Right kidney (tissue), 1 donor: Measurements from ENCODE around the gene CUTA.

Experiments
- DNase-seq: peaks from one replicate; pipeline ENCODE4 v3.0.0-alpha.2; 2016

CUTA gene

GRCh38 chr6:33442283-33442682 lies 24.4 kb upstream of the CUTA start:
- DNase-seq, result no peak

- DNase-seq, result no peak
Measured at GRCh38 chr6:33441457-33441856, 23.6 kb upstream of the CUTA start.

GRCh38 chr6:33440649-33441309 lies 22.9 kb upstream of the CUTA start:
- no peak for DNase-seq

- DNase-seq, result no peak
Measured at GRCh38 chr6:33439956-33440648, 22.2 kb upstream of the CUTA start.

DNA sequence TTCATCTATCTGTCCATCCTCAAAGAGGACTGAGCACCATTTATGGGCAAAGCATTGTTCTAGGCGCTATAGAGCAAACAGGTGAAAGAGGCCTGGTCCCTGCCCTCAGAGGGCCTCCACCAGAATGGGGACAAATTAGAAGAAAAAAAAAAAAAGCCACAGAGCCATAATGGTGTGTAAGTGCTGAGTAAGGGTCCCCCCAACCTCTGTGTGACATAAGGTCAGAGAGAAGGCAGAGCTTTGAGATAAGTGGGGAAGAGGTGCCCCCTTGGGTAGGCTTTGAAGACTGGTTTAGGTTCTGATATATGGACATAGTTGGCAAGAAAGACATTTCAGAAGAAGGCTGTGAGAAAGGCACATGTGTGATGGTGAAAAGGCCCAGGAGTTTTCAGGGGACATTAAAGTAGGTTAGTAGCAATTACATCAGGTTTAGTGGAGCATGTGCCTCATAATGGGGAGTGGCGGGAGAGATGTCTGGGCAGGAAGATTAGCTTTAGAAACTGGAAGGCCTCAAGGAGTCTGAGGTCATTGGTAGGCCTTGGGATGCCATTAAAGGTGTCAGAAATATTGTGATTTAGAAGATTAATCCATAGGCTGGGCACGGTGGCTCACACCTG lies 21.2 kb upstream of the CUTA start:
- DNase-seq, result no peak

GRCh38 chr6:33437666-33438065 lies 19.8 kb upstream of the CUTA start:
- DNase-seq, result no peak

- no peak for DNase-seq
Measured at GRCh38 chr6:33434961-33435360, 17.1 kb upstream of the CUTA start.

- no peak for DNase-seq
Measured at GRCh38 chr6:33433544-33434191, 15.8 kb upstream of the CUTA start.

GRCh38 chr6:33433001-33433543 lies 15.2 kb upstream of the CUTA start:
- DNase-seq, result no peak

DNA sequence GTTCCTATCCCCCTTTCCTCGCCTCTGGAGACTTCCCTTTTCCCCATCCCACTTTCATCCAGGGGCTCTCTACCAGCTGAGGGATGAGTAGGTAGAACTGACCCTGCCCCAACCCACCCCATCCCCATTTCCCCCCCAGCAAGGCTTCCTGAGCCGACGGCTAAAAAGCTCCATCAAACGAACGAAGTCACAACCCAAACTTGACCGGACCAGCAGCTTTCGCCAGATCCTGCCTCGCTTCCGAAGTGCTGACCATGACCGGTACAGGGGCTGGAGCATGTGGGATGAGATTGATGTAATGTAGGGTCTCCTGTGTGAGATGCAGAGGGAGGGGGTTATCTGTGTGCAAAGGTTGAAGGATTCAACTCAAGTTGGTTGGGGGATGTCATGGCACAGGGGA lies 14.6 kb upstream of the CUTA start:
- DNase-seq, result no peak

GRCh38 chr6:33431880-33432541 lies 14.1 kb upstream of the CUTA start:
- DNase-seq, result no peak

GRCh38 chr6:33430991-33431879 lies 13.3 kb upstream of the CUTA start:
- peak; percentile 58 for DNase-seq

GRCh38 chr6:33430334-33430733 lies 12.4 kb upstream of the CUTA start:
- DNase-seq, result no peak

DNA sequence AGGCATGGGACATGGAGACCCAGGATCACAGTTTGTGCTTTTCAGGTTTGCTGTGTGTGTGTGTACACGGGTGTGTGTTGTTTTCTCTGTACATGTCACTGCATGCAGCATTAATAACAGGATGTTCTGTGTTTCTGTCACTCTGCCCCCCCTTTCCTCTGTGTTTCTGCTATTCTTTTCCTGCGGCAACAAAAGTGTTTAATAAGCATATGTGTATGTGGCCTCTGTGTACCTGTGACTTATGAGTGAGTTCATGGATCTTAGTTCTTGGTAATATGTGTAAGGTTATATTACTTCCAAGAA lies 11.8 kb upstream of the CUTA start:
- no peak for DNase-seq

- DNase-seq, result no peak
Measured at GRCh38 chr6:33428966-33429749, 11.3 kb upstream of the CUTA start.

GRCh38 chr6:33428224-33428965 lies 10.5 kb upstream of the CUTA start:
- DNase-seq, result peak; percentile 58

DNA sequence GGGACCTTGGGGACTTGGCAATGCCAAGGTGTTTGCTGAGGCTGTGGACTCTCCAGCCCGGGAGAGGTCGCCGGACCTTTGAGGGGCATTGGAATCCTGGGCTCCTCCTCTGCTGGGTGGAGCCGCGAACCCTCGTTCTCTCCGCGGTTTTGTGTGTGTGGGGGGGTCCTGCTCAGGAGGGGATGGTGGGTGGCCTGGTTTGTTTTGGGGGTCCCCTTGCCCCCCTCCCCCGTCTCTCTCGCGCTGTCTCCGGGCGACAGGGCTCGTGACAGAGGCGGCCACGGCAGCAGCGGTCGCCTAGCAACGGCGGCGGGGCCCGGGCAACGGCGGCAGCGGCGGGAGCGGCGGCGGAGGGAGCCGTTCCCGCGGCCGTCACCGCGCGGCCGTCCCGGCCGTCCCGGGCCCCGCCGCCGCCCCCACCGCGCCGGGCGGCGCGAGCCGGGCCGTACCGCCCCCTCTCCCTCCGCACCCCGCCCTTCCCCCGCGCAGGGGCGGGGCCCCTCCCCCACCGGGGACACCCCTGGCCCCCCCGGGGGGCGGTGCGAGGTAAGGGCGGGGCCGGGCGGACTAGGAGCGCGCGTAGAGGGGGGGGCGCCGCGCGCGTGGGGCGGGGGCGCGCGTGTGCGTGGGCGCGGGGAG lies 9.8 kb upstream of the CUTA start:
- peak; percentile 68 for DNase-seq

- DNase-seq, result no peak
Measured at GRCh38 chr6:33426590-33427511, 8.9 kb upstream of the CUTA start.
